Liver (tissue), 9 donors: ENCODE results near the gene UMAD1. TPM values are rescaled to one million over a fixed set of nuclear protein-coding genes. Genes with fewer than 3 reads are reported as not detected.

Experiments
- DNase-seq: peaks from one replicate; pipeline ENCODE4 v3.0.0-alpha.2; 2017; ENCODE audit warnings: low spot score
- H3K27ac ChIP-seq, 2 donors: one replicate each; pipeline ENCODE4 v1.7.0; 2013; ENCODE audit warnings: inconsistent platforms in 2 of 2, low read length in 2 of 2, control low read depth in 1 of 2, low read depth in 1 of 2, mild to moderate bottlenecking in 1 of 2
- H3K27me3 ChIP-seq, 4 donors: one replicate each; pipeline versions ENCODE4 v1.6.1 to v1.7.0; 2013; ENCODE audit warnings: low read length in 3 of 4, inconsistent platforms in 1 of 4, mild to moderate bottlenecking in 1 of 4, moderate library complexity in 1 of 4; ENCODE audit not compliant: control insufficient read depth in 4 of 4, insufficient read depth in 4 of 4
- H3K36me3 ChIP-seq, 4 donors: one replicate each; pipeline versions ENCODE4 v1.6.1 to v1.7.0; 2013; ENCODE audit warnings: low read length in 3 of 4, mild to moderate bottlenecking in 3 of 4, low read depth in 1 of 4, moderate library complexity in 1 of 4; ENCODE audit not compliant: control insufficient read depth in 4 of 4, insufficient read depth in 3 of 4
- H3K4me1 ChIP-seq, 4 donors: one replicate each; pipeline versions ENCODE4 v1.6.1 to v1.7.0; 2013; ENCODE audit warnings: low read length in 3 of 4, mild to moderate bottlenecking in 3 of 4, moderate library complexity in 1 of 4; ENCODE audit not compliant: control insufficient read depth in 4 of 4, insufficient read depth in 4 of 4
- H3K4me3 ChIP-seq, 3 donors: one replicate each; pipeline versions ENCODE4 v1.6.1 to v1.7.0; 2013; ENCODE audit warnings: low read length in 3 of 3, control low read depth in 1 of 3, low read depth in 1 of 3, mild to moderate bottlenecking in 1 of 3
- H3K9ac ChIP-seq, 2 donors: one replicate each; pipeline ENCODE4 v1.7.0; 2013; ENCODE audit warnings: low read length in 2 of 2, mild to moderate bottlenecking in 2 of 2, moderate library complexity in 2 of 2, control low read depth in 1 of 2, low read depth in 1 of 2
- H3K9me3 ChIP-seq, 4 donors: one replicate each; pipeline versions ENCODE4 v1.6.1 to v1.7.0; 2013; ENCODE audit warnings: low read length in 3 of 4; ENCODE audit not compliant: control insufficient read depth in 4 of 4
- ATF3 ChIP-seq: IDR thresholded peaks from 2 replicates; pipeline ENCODE4 v1.6.1; 2016; ENCODE audit warnings: antibody characterized with exemption
- EGR1 ChIP-seq, 2 donors: IDR thresholded peaks; 2 replicates each; pipeline ENCODE4 v1.6.1; 2016 to 2018; ENCODE audit warnings: antibody characterized with exemption in 2 of 2, low read depth in 2 of 2
- FOXA1 ChIP-seq: IDR thresholded peaks from 2 replicates; pipeline ENCODE4 v1.6.1; 2016; ENCODE audit warnings: antibody characterized with exemption
- FOXA2 ChIP-seq: IDR thresholded peaks from 2 replicates; pipeline ENCODE4 v1.6.1; 2016; ENCODE audit warnings: antibody characterized with exemption
- GABPA ChIP-seq, 2 donors: IDR thresholded peaks in 1 of 2; conservative IDR thresholded peaks in 1 of 2; 2 replicates each; pipeline ENCODE4 v1.6.1; 2016; ENCODE audit warnings: antibody characterized with exemption in 2 of 2, mild to moderate bottlenecking in 1 of 2, moderate library complexity in 1 of 2
- HNF4A ChIP-seq, 2 donors: conservative IDR thresholded peaks; 2 replicates each; pipeline ENCODE4 v1.6.1; 2016; ENCODE audit warnings: antibody characterized with exemption in 2 of 2, mild to moderate bottlenecking in 2 of 2
- HNF4G ChIP-seq: IDR thresholded peaks from 2 replicates; pipeline ENCODE4 v1.6.1; 2016; ENCODE audit warnings: antibody characterized with exemption
- JUND ChIP-seq, 2 donors: IDR thresholded peaks; 2 replicates each; pipeline ENCODE4 v1.6.1; 2016; ENCODE audit warnings: antibody characterized with exemption in 2 of 2
- MAX ChIP-seq: IDR thresholded peaks from 2 replicates; pipeline ENCODE4 v1.6.1; 2016; ENCODE audit warnings: antibody characterized with exemption
- NR2F2 ChIP-seq: IDR thresholded peaks from 2 replicates; pipeline ENCODE4 v1.6.1; 2016; ENCODE audit warnings: antibody characterized with exemption
- RAD21 ChIP-seq, 2 donors: IDR thresholded peaks; 2 replicates each; pipeline ENCODE4 v1.6.1; 2016; ENCODE audit warnings: antibody characterized with exemption in 2 of 2, mild to moderate bottlenecking in 2 of 2
- REST ChIP-seq: IDR thresholded peaks from 2 replicates; pipeline ENCODE4 v1.6.1; 2016; ENCODE audit warnings: antibody characterized with exemption, mild to moderate bottlenecking
- RXRA ChIP-seq, 2 donors: IDR thresholded peaks; 2 replicates each; pipeline ENCODE4 v1.6.1; 2017 to 2018; ENCODE audit warnings: antibody characterized with exemption in 2 of 2, mild to moderate bottlenecking in 1 of 2
- SP1 ChIP-seq: IDR thresholded peaks from 2 replicates; pipeline ENCODE4 v1.6.1; 2018; ENCODE audit warnings: antibody characterized with exemption, mild to moderate bottlenecking
- TAF1 ChIP-seq: conservative IDR thresholded peaks from 2 replicates; pipeline ENCODE4 v1.6.1; 2016; ENCODE audit warnings: antibody characterized with exemption, mild to moderate bottlenecking
- YY1 ChIP-seq: IDR thresholded peaks from 2 replicates; pipeline ENCODE4 v1.6.1; 2016; ENCODE audit warnings: antibody characterized with exemption, mild to moderate bottlenecking
- WGBS: extraction: QIAGEN DNeasy Blood & Tissue Kit; methylation state at CpG from one replicate; pipeline ENCODE4 v1.1.7; 2013; 5-methylcytosine and 5-hydroxymethylcytosine counted together
- polyA plus RNA-seq, 2 donors: library from polyadenylated mRNA; stranded (reverse) in 1 of 2; unstranded in 1 of 2; fragments of 200-250 nt in 1 of 2; fragments of >200 nt in 1 of 2; fragmentation: Nextera tagmentation in 1 of 2; extraction: Ambion mirVana in 1 of 2; gene quantifications; one replicate each; pipeline versions ENCODE4 v1.2.1 to v1.2.3, GENCODE V29; 2013 to 2015
- total RNA-seq, 2 donors: library from RNA; depleted of rRNA; stranded (reverse); fragments of >200 nt; gene quantifications; one replicate each; pipeline ENCODE4 v1.2.3, GENCODE V29; 2014
- TF ChIP-seq, protein P1 (sequence below): fragments of 150-350 bp; IDR thresholded peaks from 2 replicates; pipeline ENCODE4 v1.5.1; 2017; ENCODE audit warnings: improper control_type of control experiment, low read depth, low read length; ENCODE audit not compliant: missing input control
- TF ChIP-seq, protein P2 (sequence below): IDR thresholded peaks from 2 replicates; pipeline ENCODE4 v1.6.1; 2016; ENCODE audit warnings: antibody characterized with exemption
- donor health status: healthy.
- donor health status: healthy.
- donor health status: healthy.
- donor health status: healthy.
- donor health status: healthy.

The UMAD1 gene
- total and polyA plus RNA-seq, 4 donors: 5.9 to 12.2 (median 7.9) TPM

DNA sequence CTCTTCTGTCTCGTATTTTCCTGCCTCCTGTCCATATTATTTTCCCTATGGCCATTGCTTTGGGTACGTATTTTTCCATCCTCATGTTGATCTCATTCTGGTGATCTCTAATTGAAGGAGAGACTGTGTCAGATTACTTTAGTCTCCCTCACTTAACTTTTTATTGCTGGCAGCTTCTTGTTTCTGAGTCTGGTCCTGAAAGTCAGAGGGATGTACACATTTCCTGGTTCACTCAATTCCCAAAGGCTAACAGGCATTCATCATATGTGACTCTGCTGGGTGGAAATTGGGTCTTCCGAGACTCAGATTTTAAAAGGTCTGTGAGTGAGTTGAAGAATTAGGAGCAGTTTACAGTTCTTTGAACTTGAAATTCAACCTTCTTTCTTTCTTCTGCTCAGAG lies 10.9 kb downstream of the UMAD1 start:
- Histone ChIP-seq H3K27ac (no peak overlapping the region), H3K4me1 (peaks cover 0 to 3% (median 0%) of the 10 kb centered on the region in 4 donors), H3K27me3 (no peaks in the 10 kb centered on the region), H3K4me3 (no peak overlapping the region), H3K9me3 (no peaks in the 10 kb centered on the region), H3K9ac (no peak overlapping the region), H3K36me3 (no peaks in the 10 kb centered on the region)
- no peak for DNase-seq
- TF ChIP-seq SP1 (no peak), RXRA (IDR thresholded peaks at IDR 0.05) (no peak), FOXA1 (no peak), YY1 (no peak), HNF4A (conservative IDR thresholded peaks at IDR 0.05) (no peak), EGR1 (IDR thresholded peaks at IDR 0.05; ENCODE audit: low read depth in 2 of 2) (no peak), RAD21 (IDR thresholded peaks at IDR 0.05) (no peak), TAF1 (no peak), REST (no peak), NR2F2 (no peak), GABPA (IDR thresholded peaks at IDR 0.05 in 1 of 2, conservative IDR thresholded peaks at IDR 0.05 in 1 of 2) (no peak), JUND (IDR thresholded peaks at IDR 0.05) (no peak), FOXA2 (no peak), ATF3 (no peak), MAX (no peak), HNF4G (no peak)
- TF ChIP-seq, protein P1, sequence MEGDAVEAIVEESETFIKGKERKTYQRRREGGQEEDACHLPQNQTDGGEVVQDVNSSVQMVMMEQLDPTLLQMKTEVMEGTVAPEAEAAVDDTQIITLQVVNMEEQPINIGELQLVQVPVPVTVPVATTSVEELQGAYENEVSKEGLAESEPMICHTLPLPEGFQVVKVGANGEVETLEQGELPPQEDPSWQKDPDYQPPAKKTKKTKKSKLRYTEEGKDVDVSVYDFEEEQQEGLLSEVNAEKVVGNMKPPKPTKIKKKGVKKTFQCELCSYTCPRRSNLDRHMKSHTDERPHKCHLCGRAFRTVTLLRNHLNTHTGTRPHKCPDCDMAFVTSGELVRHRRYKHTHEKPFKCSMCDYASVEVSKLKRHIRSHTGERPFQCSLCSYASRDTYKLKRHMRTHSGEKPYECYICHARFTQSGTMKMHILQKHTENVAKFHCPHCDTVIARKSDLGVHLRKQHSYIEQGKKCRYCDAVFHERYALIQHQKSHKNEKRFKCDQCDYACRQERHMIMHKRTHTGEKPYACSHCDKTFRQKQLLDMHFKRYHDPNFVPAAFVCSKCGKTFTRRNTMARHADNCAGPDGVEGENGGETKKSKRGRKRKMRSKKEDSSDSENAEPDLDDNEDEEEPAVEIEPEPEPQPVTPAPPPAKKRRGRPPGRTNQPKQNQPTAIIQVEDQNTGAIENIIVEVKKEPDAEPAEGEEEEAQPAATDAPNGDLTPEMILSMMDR: no peak
- TF ChIP-seq, protein P2, sequence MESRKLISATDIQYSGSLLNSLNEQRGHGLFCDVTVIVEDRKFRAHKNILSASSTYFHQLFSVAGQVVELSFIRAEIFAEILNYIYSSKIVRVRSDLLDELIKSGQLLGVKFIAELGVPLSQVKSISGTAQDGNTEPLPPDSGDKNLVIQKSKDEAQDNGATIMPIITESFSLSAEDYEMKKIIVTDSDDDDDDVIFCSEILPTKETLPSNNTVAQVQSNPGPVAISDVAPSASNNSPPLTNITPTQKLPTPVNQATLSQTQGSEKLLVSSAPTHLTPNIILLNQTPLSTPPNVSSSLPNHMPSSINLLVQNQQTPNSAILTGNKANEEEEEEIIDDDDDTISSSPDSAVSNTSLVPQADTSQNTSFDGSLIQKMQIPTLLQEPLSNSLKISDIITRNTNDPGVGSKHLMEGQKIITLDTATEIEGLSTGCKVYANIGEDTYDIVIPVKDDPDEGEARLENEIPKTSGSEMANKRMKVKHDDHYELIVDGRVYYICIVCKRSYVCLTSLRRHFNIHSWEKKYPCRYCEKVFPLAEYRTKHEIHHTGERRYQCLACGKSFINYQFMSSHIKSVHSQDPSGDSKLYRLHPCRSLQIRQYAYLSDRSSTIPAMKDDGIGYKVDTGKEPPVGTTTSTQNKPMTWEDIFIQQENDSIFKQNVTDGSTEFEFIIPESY: no peak
- WGBS: 82% methylated on average over 3 of the region's 3 CpGs
